ENCODE data around the gene FOXL1. TPM values are rescaled to one million over a fixed set of nuclear protein-coding genes. Genes with fewer than 3 reads are reported as not detected.

The FOXL1 gene
- total RNA-seq, 2 experiments from 2014 or later, result not detected

- no peak overlapping the region for H3K27ac ChIP-seq (ENCODE audit: low read depth in 1 of 2, low read length in 2 of 2)
- peaks cover 11% of the 10 kb centered on the region for H3K27me3 Mint-ChIP-seq
- ATAC-seq (ENCODE audit: poor library complexity) (no peak), DNase-seq (no peak)
- POLR2A ChIA-PET, result no interaction called here
- TF ChIP-seq CTCF (IDR thresholded peaks at IDR 0.05), result no peak
- H3K27ac Mint-ChIP-seq, result no peak overlapping the region
- intact Hi-C loops (cut with DNase I, micrococcal nuclease), result no loop called here
- H3K4me3 Mint-ChIP-seq, result no peak overlapping the region
- H3K36me3 Mint-ChIP-seq (ENCODE audit: low read depth), result no peaks in the 10 kb centered on the region
- H3K36me3 ChIP-seq (ENCODE audit: insufficient read depth, low read length), result no peaks in the 10 kb centered on the region
- H3K4me3 ChIP-seq (ENCODE audit: low read length), result no peak overlapping the region
- no peaks in the 10 kb centered on the region for H3K9me3 Mint-ChIP-seq
- H3K4me1 ChIP-seq (ENCODE audit: insufficient read depth, low read length), result no peaks in the 10 kb centered on the region
- H3K9me3 ChIP-seq (ENCODE audit: control insufficient read depth in 1 of 2, insufficient read depth in 1 of 2, low read length in 2 of 2), result no peaks in the 10 kb centered on the region
- CTCF ChIA-PET, result no interaction called here
- no peaks in the 10 kb centered on the region for H3K4me1 Mint-ChIP-seq (ENCODE audit: low read depth)
- no peaks in the 10 kb centered on the region for H3K27me3 ChIP-seq (ENCODE audit: control insufficient read depth in 1 of 2, insufficient read depth in 2 of 2, low read length in 2 of 2)
Observed at GRCh38 chr16:86626284-86626683, 47.9 kb downstream of the FOXL1 start.

GRCh38 chr16:86626966-86627365 is 48.6 kb downstream of the FOXL1 start:
- ATAC-seq (ENCODE audit: poor library complexity), result no peak
- no peaks in the 10 kb centered on the region for H3K9me3 Mint-ChIP-seq
- Histone ChIP-seq H3K27ac (ENCODE audit: low read depth in 1 of 2, low read length in 2 of 2) (no peak overlapping the region), H3K27me3 (ENCODE audit: control insufficient read depth in 1 of 2, insufficient read depth in 2 of 2, low read length in 2 of 2) (no peaks in the 10 kb centered on the region), H3K36me3 (ENCODE audit: insufficient read depth, low read length) (no peaks in the 10 kb centered on the region), H3K4me3 (ENCODE audit: low read length) (no peak overlapping the region), H3K4me1 (ENCODE audit: insufficient read depth, low read length) (no peaks in the 10 kb centered on the region), H3K9me3 (ENCODE audit: control insufficient read depth in 1 of 2, insufficient read depth in 1 of 2, low read length in 2 of 2) (no peaks in the 10 kb centered on the region)
- intact Hi-C loops (cut with DNase I, micrococcal nuclease), result no loop called here
- ChIA-PET POLR2A (no interaction called here), CTCF (no interaction called here)
- no peak overlapping the region for H3K4me3 Mint-ChIP-seq
- DNase-seq, result no peak
- H3K27me3 Mint-ChIP-seq, result peaks cover 12% of the 10 kb centered on the region
- no peaks in the 10 kb centered on the region for H3K4me1 Mint-ChIP-seq (ENCODE audit: low read depth)
- H3K27ac Mint-ChIP-seq, result no peak overlapping the region
- TF ChIP-seq CTCF (IDR thresholded peaks at IDR 0.05), result no peak
- H3K36me3 Mint-ChIP-seq (ENCODE audit: low read depth), result no peaks in the 10 kb centered on the region

- no peak overlapping the region for H3K27ac ChIP-seq (ENCODE audit: low read depth in 1 of 2, low read length in 2 of 2)
- CTCF ChIA-PET, result no interaction called here
- POLR2A ChIA-PET, result no interaction called here
- H3K27me3 ChIP-seq (ENCODE audit: control insufficient read depth in 1 of 2, insufficient read depth in 2 of 2, low read length in 2 of 2), result no peaks in the 10 kb centered on the region
- no peak overlapping the region for H3K4me3 Mint-ChIP-seq
- peaks cover 19% of the 10 kb centered on the region for H3K27me3 Mint-ChIP-seq
- no peaks in the 10 kb centered on the region for H3K36me3 ChIP-seq (ENCODE audit: insufficient read depth, low read length)
- no peak overlapping the region for H3K4me3 ChIP-seq (ENCODE audit: low read length)
- intact Hi-C loops (cut with DNase I, micrococcal nuclease), result no loop called here
- H3K4me1 ChIP-seq (ENCODE audit: insufficient read depth, low read length), result no peaks in the 10 kb centered on the region
- no peak overlapping the region for H3K27ac Mint-ChIP-seq
- no peak for TF ChIP-seq CTCF (IDR thresholded peaks at IDR 0.05)
- DNase-seq (no peak), ATAC-seq (ENCODE audit: poor library complexity) (no peak)
- no peaks in the 10 kb centered on the region for H3K9me3 ChIP-seq (ENCODE audit: control insufficient read depth in 1 of 2, insufficient read depth in 1 of 2, low read length in 2 of 2)
- H3K4me1 Mint-ChIP-seq (ENCODE audit: low read depth), result no peaks in the 10 kb centered on the region
- no peaks in the 10 kb centered on the region for H3K36me3 Mint-ChIP-seq (ENCODE audit: low read depth)
- no peaks in the 10 kb centered on the region for H3K9me3 Mint-ChIP-seq
Observed at GRCh38 chr16:86628614-86629013, 50.3 kb downstream of the FOXL1 start.
